ENCODE results near the gene MGST3. TPM values are rescaled to one million over a fixed set of nuclear protein-coding genes. Genes with fewer than 3 reads are reported as not detected.

Gene MGST3
- total RNA-seq, 1 experiment from 2014 or later, result 87.7 TPM

DNA sequence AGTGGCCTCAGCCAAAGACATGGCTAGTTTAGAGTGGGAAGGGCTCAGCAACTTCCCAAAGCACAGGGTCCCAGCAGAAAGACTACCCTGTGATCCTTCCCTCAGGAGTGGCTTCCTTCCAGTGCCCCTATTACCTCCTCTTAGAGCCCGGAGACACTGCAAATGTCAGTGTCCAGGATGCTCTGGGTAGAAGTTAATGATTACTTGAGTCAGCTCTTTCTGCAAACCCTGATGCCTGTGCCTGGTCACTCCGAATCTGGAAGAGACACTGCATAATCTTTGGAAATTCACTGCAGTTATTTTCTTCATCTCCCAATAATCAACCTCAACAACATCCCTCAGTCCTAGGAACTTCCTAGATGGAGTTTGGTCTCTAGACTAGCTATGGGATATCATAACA lies 27.2 kb upstream of the MGST3 start:
- Histone ChIP-seq H2BK12ac (ENCODE audit: insufficient read length, low read depth, low read length) (no peak overlapping the region), H3K4ac (ENCODE audit: low read depth, low read length) (no peak overlapping the region), H3K4me1 (ENCODE audit: insufficient read depth, low read length) (no peaks in the 10 kb centered on the region), H3K27me3 (ENCODE audit: insufficient read depth, low read length) (no peaks in the 10 kb centered on the region), H3K79me1 (ENCODE audit: insufficient read depth, low read depth, low read length, poor library complexity, severe bottlenecking) (no peaks in the 10 kb centered on the region), H3K9me3 (ENCODE audit: control insufficient read depth, low read depth, low read length) (no peaks in the 10 kb centered on the region), H2BK5ac (ENCODE audit: insufficient read length, low read length) (no peak overlapping the region), H4K20me1 (ENCODE audit: control insufficient read depth, insufficient read depth, insufficient read length) (no peaks in the 10 kb centered on the region), H4K5ac (ENCODE audit: insufficient read length, low read depth, low read length) (no peak overlapping the region), H3T11ph (ENCODE audit: low read length) (no peak overlapping the region), H4K8ac (replicated peaks; ENCODE audit: insufficient read length, low read depth, low read length) (no peak overlapping the region), H3K56ac (ENCODE audit: insufficient read length, low read depth, low read length) (no peak overlapping the region), H3K9ac (ENCODE audit: extremely low read depth, insufficient read length, low read length) (no peak overlapping the region), H3K4me2 (ENCODE audit: insufficient read depth, insufficient read length, low read length) (no peak overlapping the region), H3K14ac (ENCODE audit: insufficient read depth, low read length) (no peak overlapping the region), H3K23me2 (ENCODE audit: insufficient read length, low read depth, low read length, poor library complexity, severe bottlenecking) (no peaks in the 10 kb centered on the region), H2BK20ac (ENCODE audit: low read depth, low read length, poor library complexity, severe bottlenecking) (no peak overlapping the region), H3K18ac (ENCODE audit: insufficient read length, low read depth, low read length) (no peak overlapping the region), H2BK120ac (ENCODE audit: low read depth, low read length, poor library complexity, severe bottlenecking) (no peak overlapping the region), H3K79me2 (ENCODE audit: insufficient read depth, low read length) (no peaks in the 10 kb centered on the region), H3K27ac (ENCODE audit: insufficient read length, low read depth, low read length) (no peak overlapping the region), H3K23ac (ENCODE audit: insufficient read length, low read depth, low read length) (no peak overlapping the region), H2AFZ (ENCODE audit: low read length) (no peak overlapping the region), H2AK5ac (ENCODE audit: insufficient read length, low read length) (no peak overlapping the region), H2BK15ac (ENCODE audit: low read depth, low read length) (no peak overlapping the region), H4K91ac (ENCODE audit: insufficient read length, low read depth, low read length) (no peak overlapping the region)
- Mint-ChIP-seq H3K4me3 (no peak overlapping the region), H3K27me3 (ENCODE audit: low read depth) (no peaks in the 10 kb centered on the region; the same call in 1 of the 2 replicates), H3K9me3 (no peaks in the 10 kb centered on the region), H3K36me3 (ENCODE audit: insufficient read depth in 1 of 3, low read depth in 3 of 3) (no peaks in the 10 kb centered on the region), H3K4me1 (peaks cover 10 to 11% of the 10 kb centered on the region in 2 experiments), H3K27ac (no peak overlapping the region)
- DNase-seq, result no peak
- TF ChIP-seq, protein P1, sequence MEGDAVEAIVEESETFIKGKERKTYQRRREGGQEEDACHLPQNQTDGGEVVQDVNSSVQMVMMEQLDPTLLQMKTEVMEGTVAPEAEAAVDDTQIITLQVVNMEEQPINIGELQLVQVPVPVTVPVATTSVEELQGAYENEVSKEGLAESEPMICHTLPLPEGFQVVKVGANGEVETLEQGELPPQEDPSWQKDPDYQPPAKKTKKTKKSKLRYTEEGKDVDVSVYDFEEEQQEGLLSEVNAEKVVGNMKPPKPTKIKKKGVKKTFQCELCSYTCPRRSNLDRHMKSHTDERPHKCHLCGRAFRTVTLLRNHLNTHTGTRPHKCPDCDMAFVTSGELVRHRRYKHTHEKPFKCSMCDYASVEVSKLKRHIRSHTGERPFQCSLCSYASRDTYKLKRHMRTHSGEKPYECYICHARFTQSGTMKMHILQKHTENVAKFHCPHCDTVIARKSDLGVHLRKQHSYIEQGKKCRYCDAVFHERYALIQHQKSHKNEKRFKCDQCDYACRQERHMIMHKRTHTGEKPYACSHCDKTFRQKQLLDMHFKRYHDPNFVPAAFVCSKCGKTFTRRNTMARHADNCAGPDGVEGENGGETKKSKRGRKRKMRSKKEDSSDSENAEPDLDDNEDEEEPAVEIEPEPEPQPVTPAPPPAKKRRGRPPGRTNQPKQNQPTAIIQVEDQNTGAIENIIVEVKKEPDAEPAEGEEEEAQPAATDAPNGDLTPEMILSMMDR (conservative IDR thresholded peaks at IDR 0.05), result no peak
- WGBS (ENCODE audit: extremely low coverage, insufficient read length, low lambda C conversion rate), result no CpG with 5 or more reads among the region's 2 CpGs

Measured in H9 (cell line).